GM12878 (cell line): ENCODE measurements around the gene ADGB. TPM values are rescaled to one million over a fixed set of nuclear protein-coding genes. Genes with fewer than 3 reads are reported as not detected.
"Not testable (repeated sequence)": the region's sequence is repeated elsewhere in the genome, so short reads cannot be mapped to it uniquely, and the experiment has no call there.

Experiments used
- ATAC-seq: fragments of 200-7000 bp; cut with Tn5 transposase; 3 replicates; pipeline ENCODE4 v1.9.1; 2020; ENCODE audit warnings: mild to moderate bottlenecking, moderate library complexity
- BruUV-seq: library from RNA; stranded (reverse); fragments of 400-500 nt; replicated peaks from 2 replicates; lab custom pipeline; 2021; lab: Mats Ljungman, UMichigan
- CTCF ChIA-PET: fragments of 300-600 bp; sonication (Branson Sonifier 250); formaldehyde crosslinking; extraction: SDS; loops from one replicate; lab custom pipeline; 2021; ENCODE audit warnings: inconsistent platforms; lab: Yijun Ruan, JAX
- POLR2A ChIA-PET: fragments of 350-600 bp; formaldehyde crosslinking; extraction: SDS; loops from one replicate; lab custom pipeline; 2021; ENCODE audit warnings: inconsistent platforms; lab: Charles Lee
- RAD21 ChIA-PET: fragments of 300-600 bp; sonication (Branson Sonifier 250); formaldehyde crosslinking; loops from one replicate; lab custom pipeline; 2023; ENCODE audit warnings: antibody characterized with exemption; ENCODE audit not compliant: unreplicated experiment; lab: Charles Lee
- SMC1A ChIA-PET: fragments of 300-600 bp; sonication (Branson Sonifier 250); formaldehyde crosslinking; loops from one replicate; lab custom pipeline; 2023; ENCODE audit not compliant: unreplicated experiment, uncharacterized antibody; lab: Charles Lee
- DNase-seq: peaks from one replicate; pipeline ENCODE4 v3.0.0-alpha.2; 2011; ENCODE audit warnings: low read depth, low spot score
- FAIRE-seq: peaks from 3 replicates; lab custom pipeline; 2011; peaks lifted over from hg19 to GRCh38; lab: Jason Lieb, UNC
- H2AFZ ChIP-seq: 2 replicates; pipeline ENCODE4 v1.6.0; 2011; ENCODE audit warnings: low read depth, low read length, control low read depth; ENCODE audit not compliant: control insufficient read depth
- H3K27ac ChIP-seq: 2 replicates; pipeline ENCODE4 v1.5.1; 2011; ENCODE audit warnings: control low read depth; ENCODE audit not compliant: control insufficient read depth, insufficient read depth
- H3K27me3 ChIP-seq, 2 experiments: replicated peaks in 1 of 2; 2 replicates each; pipeline versions ENCODE4 v1.6.0 to v1.6.1; 2011; ENCODE audit warnings: low read length in 1 of 2; ENCODE audit not compliant: control insufficient read depth in 2 of 2, insufficient read depth in 2 of 2
- H3K36me3 ChIP-seq, 2 experiments: 2 replicates each; pipeline ENCODE4 v1.5.1; 2011; ENCODE audit warnings: low read length in 1 of 2; ENCODE audit not compliant: control insufficient read depth in 2 of 2, insufficient read depth in 2 of 2
- H3K4me1 ChIP-seq: 2 replicates; pipeline ENCODE4 v1.6.1; 2011; ENCODE audit warnings: mild to moderate bottlenecking, low read length, moderate library complexity, mixed read lengths; ENCODE audit not compliant: control insufficient read depth, insufficient read depth
- H3K4me2 ChIP-seq: 2 replicates; pipeline ENCODE4 v1.6.0; 2011; ENCODE audit warnings: control low read depth; ENCODE audit not compliant: control insufficient read depth, insufficient read depth
- H3K4me3 ChIP-seq: fragments of 200-600 bp; sonication (generic); 2 replicates; pipeline ENCODE4 v1.5.1; 2016
- H3K79me2 ChIP-seq: 2 replicates; pipeline ENCODE4 v1.6.0; 2011; ENCODE audit warnings: low read length; ENCODE audit not compliant: control insufficient read depth, insufficient read depth
- H3K9ac ChIP-seq: 2 replicates; pipeline ENCODE4 v1.8.0; 2011; ENCODE audit warnings: low read length, control low read depth, mixed read lengths; ENCODE audit not compliant: control insufficient read depth, insufficient read depth
- H3K9me3 ChIP-seq: replicated peaks from 3 replicates; pipeline ENCODE4 v1.5.1; 2011; ENCODE audit warnings: mild to moderate bottlenecking, low read length; ENCODE audit not compliant: control insufficient read depth, insufficient read depth
- H4K20me1 ChIP-seq: 2 replicates; pipeline ENCODE4 v1.6.0; 2011; ENCODE audit not compliant: control insufficient read depth, insufficient read depth
- ETV6 ChIP-seq, 2 experiments: fragments of 450-650 bp in 1 of 2; IDR thresholded peaks in 1 of 2; conservative IDR thresholded peaks in 1 of 2; 2 replicates each; pipeline ENCODE4 v1.6.1; 2014; ENCODE audit warnings: antibody characterized with exemption in 1 of 2, borderline replicate concordance in 1 of 2, low read depth in 1 of 2, mild to moderate bottlenecking in 1 of 2, moderate library complexity in 1 of 2
- HDAC6 ChIP-seq: fragments of 200-600 bp; sonication (generic); IDR thresholded peaks from one replicate; pipeline ENCODE4 v1.8.0; 2017; ENCODE audit warnings: antibody characterized with exemption; ENCODE audit not compliant: unreplicated experiment
- IRF5 ChIP-seq: fragments of 450-650 bp; IDR thresholded peaks from 2 replicates; pipeline ENCODE4 v1.6.1; 2017; ENCODE audit warnings: borderline replicate concordance
- MXI1 ChIP-seq: fragments of 150-350 bp; IDR thresholded peaks from 2 replicates; pipeline ENCODE4 v1.6.1; 2011; ENCODE audit warnings: low read depth, mild to moderate bottlenecking, inconsistent platforms, low read length, improper control_type of control experiment
- NBN ChIP-seq: fragments of 450-650 bp; IDR thresholded peaks from 2 replicates; pipeline ENCODE4 v1.6.1; 2016
- RAD51 ChIP-seq: fragments of 450-650 bp; IDR thresholded peaks from 2 replicates; pipeline ENCODE4 v1.6.1; 2016; ENCODE audit warnings: moderate library complexity, mild to moderate bottlenecking, inconsistent platforms
- WGBS: methylation state at CpG from one replicate; pipeline ENCODE4 v1.1.6; 2016; ENCODE audit warnings: low lambda C conversion rate; ENCODE audit not compliant: insufficient replicate concordance, insufficient coverage; ENCODE audit errors: missing lambda C conversion rate; 5-methylcytosine and 5-hydroxymethylcytosine counted together
- in situ Hi-C: fragments of 300-500 bp; cut with MboI; formaldehyde crosslinking; loops from 9 replicates; pipeline ENCODE4 v1.14.3; 2018; ENCODE audit warnings: mixed read lengths
- intact Hi-C: fragments of 100-400 bp; cut with micrococcal nuclease; formaldehyde crosslinking; loops from one replicate; pipeline ENCODE4 v1.14.2; 2022; ENCODE audit not compliant: unreplicated experiment
- polyA plus RNA-seq, 11 experiments: library from polyadenylated mRNA; depleted of rRNA in 4 of 11; unstranded in 6 of 11; stranded (reverse) in 5 of 11; fragments of >200 nt; fragmentation: Nextera tagmentation in 4 of 11; fragmentation: Illumina TruSeq in 1 of 11; extraction: Ambion mirVana in 4 of 11; extraction: Trizol in 1 of 11; gene quantifications; 1 replicate in 1 of 11; 2 replicates in 10 of 11; pipeline versions ENCODE4 v1.2.1 to v1.2.3, GENCODE V29; 2011 to 2016; ENCODE audit warnings: inconsistent platforms in 2 of 11, missing spikeins in 2 of 11, low read depth in 1 of 11
- total RNA-seq, 4 experiments: library from RNA; depleted of rRNA in 3 of 4; stranded (reverse); fragments of >200 nt in 3 of 4; fragmentation: Illumina TruSeq in 1 of 4; extraction: Trizol in 1 of 4; gene quantifications; 2 replicates each; pipeline versions ENCODE4 v1.2.1 to v1.2.3, GENCODE V29; 2013 to 2021

Gene ADGB
- total and polyA plus RNA-seq, 10 of the 15 experiments (the other 5 are each of a cell fraction or from before 2014, with no cell fraction given): not detected

- H3K9me3 ChIP-seq, intact Hi-C loops, H3K4me3 ChIP-seq, H3K79me2 ChIP-seq, SMC1A ChIA-PET, ATAC-seq, BruUV-seq, RAD21 ChIA-PET, in situ Hi-C loops, POLR2A ChIA-PET, H2AFZ ChIP-seq, H3K36me3 ChIP-seq, H3K27ac ChIP-seq, H3K27me3 ChIP-seq, H3K9ac ChIP-seq, FAIRE-seq, H4K20me1 ChIP-seq, H3K4me1 ChIP-seq, CTCF ChIA-PET, H3K4me2 ChIP-seq, DNase-seq: not testable (repeated sequence)
- WGBS: 35% methylated on average over 2 of the region's 2 CpGs
Observed at GRCh38 chr6:146793218-146793617, 194.4 kb downstream of the ADGB start.

- ChIA-PET SMC1A (no interaction called here), POLR2A (no interaction called here), CTCF (no interaction called here), RAD21 (no interaction called here)
- Histone ChIP-seq H4K20me1 (no peaks in the 10 kb centered on the region), H3K36me3 (no peaks in the 10 kb centered on the region), H3K9ac (no peak overlapping the region), H3K4me2 (no peak overlapping the region), H3K27me3 (no peaks in the 10 kb centered on the region), H3K4me3 (no peak overlapping the region), H3K79me2 (no peaks in the 10 kb centered on the region), H3K4me1 (no peaks in the 10 kb centered on the region), H3K27ac (no peak overlapping the region), H2AFZ (no peak overlapping the region), H3K9me3 (no peaks in the 10 kb centered on the region)
- intact Hi-C loops: no loop called here
- DNase-seq (no peak), FAIRE-seq (no peak), ATAC-seq (no peak)
- in situ Hi-C loops: no loop called here
- no TSS peak for BruUV-seq
- 0% methylated on average over 1 of the region's 1 CpG for WGBS
- TF ChIP-seq ETV6 (conservative IDR thresholded peaks at IDR 0.05 in 1 of 2, IDR thresholded peaks at IDR 0.05 in 1 of 2; ENCODE audit: borderline replicate concordance in 1 of 2, low read depth in 1 of 2) (no peak), IRF5 (no peak), HDAC6 (no peak), MXI1 (no peak), NBN (no peak), RAD51 (no peak)
Observed at GRCh38 chr6:146795479-146796133, 196.8 kb downstream of the ADGB start.

GRCh38 chr6:146803167-146803566 lies 204.4 kb downstream of the ADGB start:
- H3K9me3 ChIP-seq, in situ Hi-C loops, POLR2A ChIA-PET, H3K4me2 ChIP-seq, H3K27me3 ChIP-seq, H4K20me1 ChIP-seq, H3K36me3 ChIP-seq, RAD21 ChIA-PET, H3K9ac ChIP-seq, intact Hi-C loops, BruUV-seq, H3K4me3 ChIP-seq, DNase-seq, H3K4me1 ChIP-seq, H3K79me2 ChIP-seq, ATAC-seq, FAIRE-seq, CTCF ChIA-PET, H2AFZ ChIP-seq, H3K27ac ChIP-seq: not testable (repeated sequence)
- 71% methylated on average over 3 of the region's 3 CpGs for WGBS
- SMC1A ChIA-PET: interaction anchor here (0.5 kb wide), 1 partner anchor 276 kb away, joined by 3 read pairs; no protein-coding TSS in a partner anchor
